Adrenal gland (tissue), 12 donors: ENCODE measurements around the gene NUP58. TPM values are rescaled to one million over a fixed set of nuclear protein-coding genes. Genes with fewer than 3 reads are reported as not detected.

ENCODE experiments used
- DNase-seq, 7 donors: peaks; one replicate each; pipeline ENCODE4 v3.0.0-alpha.2; 2019 to 2020
- H3K27ac ChIP-seq, 5 donors: fragments of 200-600 bp; sonication (generic) in 4 of 5; 1 replicate in 3 of 5; 2 replicates in 2 of 5; pipeline versions ENCODE4 v1.5.1 to v1.8.0; 2016 to 2020; ENCODE audit warnings: mild to moderate bottlenecking in 1 of 5
- H3K27me3 ChIP-seq: fragments of 200-600 bp; 2 replicates; pipeline ENCODE4 v1.8.0; 2021
- H3K36me3 ChIP-seq, 2 donors: fragments of 200-600 bp; replicated peaks in 1 of 2; 1 replicate in 1 of 2; 2 replicates in 1 of 2; pipeline versions ENCODE4 v1.5.1 to v1.8.0; 2018 to 2022
- H3K4me1 ChIP-seq, 2 donors: fragments of 200-600 bp; replicated peaks in 1 of 2; 1 replicate in 1 of 2; 2 replicates in 1 of 2; pipeline versions ENCODE4 v1.5.1 to v1.8.0; 2018 to 2021
- H3K4me3 ChIP-seq, 4 donors: fragments of 200-600 bp; sonication (generic) in 3 of 4; one replicate each; pipeline ENCODE4 v1.5.1; 2016 to 2018
- H3K9me3 ChIP-seq, 3 donors: fragments of 200-600 bp; sonication (generic) in 1 of 3; replicated peaks in 1 of 3; 1 replicate in 2 of 3; 2 replicates in 1 of 3; pipeline versions ENCODE4 v1.5.1 to v1.8.0; 2016 to 2021
- CTCF ChIP-seq, 6 experiments: fragments of 450-650 bp in 4 of 6; fragments of 200-600 bp in 2 of 6; sonication (generic) in 1 of 6; IDR thresholded peaks; 1 replicate in 5 of 6; 2 replicates in 1 of 6; pipeline versions ENCODE4 v1.5.1 to v1.8.0; 2016 to 2021; ENCODE audit warnings: antibody characterized with exemption in 6 of 6, mild to moderate bottlenecking in 2 of 6, moderate library complexity in 1 of 6
- POLR2A ChIP-seq, 2 donors: fragments of 450-650 bp; IDR thresholded peaks; one replicate each; pipeline ENCODE4 v1.6.1; 2017; ENCODE audit warnings: antibody characterized with exemption in 2 of 2, mild to moderate bottlenecking in 2 of 2, moderate library complexity in 1 of 2
- WGBS, 4 donors: extraction: QIAGEN DNeasy Blood & Tissue Kit in 2 of 4; methylation state at CpG; one replicate each; pipeline versions ENCODE4 v1.1.5 to v1.1.7; 2013 to 2017; 5-methylcytosine and 5-hydroxymethylcytosine counted together
- intact Hi-C, 2 donors: fragments of 100-400 bp; cut with DNase I; formaldehyde crosslinking; loops; one replicate each; pipeline versions ENCODE4 v1.14.1 to v1.15.0; 2022 to 2023
- polyA plus RNA-seq, 3 donors: library from polyadenylated mRNA; stranded (reverse); fragments of 200-250 nt in 2 of 3; fragments of 350-450 nt in 1 of 3; fragmentation: Illumina TruSeq in 1 of 3; extraction: RNeasy Lipid Tissue Mini Kit (QIAGEN cat#74804) in 1 of 3; gene quantifications; one replicate each; pipeline ENCODE4 v1.2.3, GENCODE V29; 2013 to 2014
- total RNA-seq, 9 donors: library from RNA; depleted of rRNA in 4 of 9; stranded (reverse); fragments of >200 nt in 4 of 9; fragments of 120-200 nt in 1 of 9; fragmentation: NEBNext Ultra II Directional in 1 of 9; extraction: Animal tissue kit (Norgen Biotek cat#: 25700) in 1 of 9; gene quantifications; one replicate each; pipeline versions ENCODE4 v1.1.0 to v1.2.4, GENCODE V29; 2013 to 2023
- donor health status: healthy with polysubstance abuse.
- donor health status: Bipolar disorder and iron deficiency.
- donor health status: DM: yes; HTN: yes; CAD: no.
- donor health status: DM: no; HTN: no; CAD: no.
- donor health status: DM: no; HTN: no; CAD: no.
- donor health status: DM: yes; HTN: yes; CAD: no.

NUP58 gene
- total and polyA plus RNA-seq, 12 donors = 11.2 to 59.7 (median 36.3) TPM

DNA sequence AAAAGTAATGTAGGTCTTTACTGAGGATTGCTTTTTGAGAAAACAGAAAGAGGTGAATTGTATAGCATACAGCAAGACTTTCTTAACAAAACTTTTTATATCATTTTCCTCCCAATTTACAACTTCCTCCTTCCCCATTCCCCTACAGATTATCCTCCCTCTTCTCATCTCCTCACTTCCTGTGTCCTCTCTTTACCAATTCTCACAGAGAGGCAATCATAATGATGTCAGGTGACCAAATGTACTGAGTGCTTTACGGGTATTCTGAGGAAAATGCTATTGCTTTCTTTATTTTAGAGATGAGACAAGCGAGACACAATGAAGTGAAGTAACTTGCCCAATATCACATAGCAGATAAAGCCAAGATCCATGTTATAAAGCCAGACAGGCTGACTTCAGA is 12.5 kb upstream of the NUP58 start:
- DNase-seq = no peak
- intact Hi-C loops = loop anchor here in 1 of 2 donors (10.0 kb wide), 1 partner anchor 54 kb away; no protein-coding TSS in a partner anchor
- H3K9me3 ChIP-seq = no peaks in the 10 kb centered on the region
- peaks cover 16 to 26% of the 10 kb centered on the region in 2 donors for H3K4me1 ChIP-seq
- no peak overlapping the region for H3K4me3 ChIP-seq
- no peak for TF ChIP-seq POLR2A (IDR thresholded peaks at IDR 0.05)
- no peak for TF ChIP-seq CTCF (IDR thresholded peaks at IDR 0.05)
- H3K36me3 ChIP-seq = no peaks in the 10 kb centered on the region
- 60 to 72% (median 65%) methylated on average over 2 of the region's 2 CpGs for WGBS, 4 donors
- no peak overlapping the region for H3K27ac ChIP-seq
- H3K27me3 ChIP-seq = no peaks in the 10 kb centered on the region

DNA sequence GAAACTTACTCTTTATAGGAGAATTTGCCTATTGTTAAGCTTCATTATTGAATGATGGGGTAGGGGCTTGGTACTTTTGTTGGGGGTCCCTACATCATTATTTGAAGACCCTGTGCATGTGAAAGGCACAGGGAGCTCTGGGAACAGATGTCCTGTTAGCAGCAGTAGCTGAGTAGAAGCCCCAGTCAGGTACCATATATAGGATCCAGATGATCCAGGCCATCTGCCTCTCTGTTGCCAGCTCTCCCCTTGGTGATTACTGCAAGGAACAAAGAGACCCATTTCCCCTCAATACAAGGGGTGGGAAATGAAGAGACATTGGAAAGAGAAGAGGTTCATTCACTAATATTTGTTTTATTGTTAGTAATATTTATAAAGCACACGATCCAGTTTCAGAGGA is 9.7 kb upstream of the NUP58 start:
- no peak for TF ChIP-seq CTCF (IDR thresholded peaks at IDR 0.05)
- no peak for TF ChIP-seq POLR2A (IDR thresholded peaks at IDR 0.05)
- Histone ChIP-seq H3K9me3 (no peaks in the 10 kb centered on the region), H3K27ac (peak overlapping the region in 2 of 5 donors; percentile 45 to 57), H3K36me3 (no peaks in the 10 kb centered on the region), H3K4me1 (peaks cover 0 to 5% of the 10 kb centered on the region in 2 donors), H3K27me3 (no peaks in the 10 kb centered on the region), H3K4me3 (no peak overlapping the region)
- intact Hi-C loops = no loop called here
- 68 to 88% (median 75%) methylated on average over 1 of the region's 1 CpG for WGBS, 4 donors
- DNase-seq = no peak

DNA sequence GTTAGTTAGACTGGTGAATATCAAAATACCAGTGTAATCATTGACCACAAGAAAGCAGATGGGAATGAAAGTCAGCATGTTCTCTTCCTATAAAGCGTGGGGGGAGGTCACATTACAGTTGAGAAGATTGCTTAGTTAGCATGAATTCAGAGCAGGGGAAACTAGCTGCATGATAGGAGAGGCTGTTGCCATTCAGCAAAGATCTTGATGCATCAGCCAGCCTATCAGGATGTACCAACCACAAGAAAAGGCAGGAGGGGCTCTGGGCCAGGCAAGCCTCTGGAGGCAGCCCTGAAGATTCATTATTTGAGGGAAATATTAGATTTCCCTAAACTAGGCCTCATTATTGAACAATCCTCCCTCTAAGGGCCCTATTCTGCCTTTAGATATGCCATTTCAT is 9.1 kb upstream of the NUP58 start:
- DNase-seq = peak in 2 of 7 donors; percentile 21 to 43
- intact Hi-C loops = no loop called here
- Histone ChIP-seq H3K27ac (peak overlapping the region in 2 of 5 donors; percentile 45 to 57), H3K36me3 (no peaks in the 10 kb centered on the region), H3K27me3 (no peaks in the 10 kb centered on the region), H3K4me3 (no peak overlapping the region), H3K4me1 (peaks cover 0 to 5% of the 10 kb centered on the region in 2 donors), H3K9me3 (no peaks in the 10 kb centered on the region)
- no peak for TF ChIP-seq POLR2A (IDR thresholded peaks at IDR 0.05)
- TF ChIP-seq CTCF (IDR thresholded peaks at IDR 0.05) = no peak
- 25 to 58% (median 47%) methylated on average over 1 of the region's 1 CpG for WGBS, 4 donors

DNA sequence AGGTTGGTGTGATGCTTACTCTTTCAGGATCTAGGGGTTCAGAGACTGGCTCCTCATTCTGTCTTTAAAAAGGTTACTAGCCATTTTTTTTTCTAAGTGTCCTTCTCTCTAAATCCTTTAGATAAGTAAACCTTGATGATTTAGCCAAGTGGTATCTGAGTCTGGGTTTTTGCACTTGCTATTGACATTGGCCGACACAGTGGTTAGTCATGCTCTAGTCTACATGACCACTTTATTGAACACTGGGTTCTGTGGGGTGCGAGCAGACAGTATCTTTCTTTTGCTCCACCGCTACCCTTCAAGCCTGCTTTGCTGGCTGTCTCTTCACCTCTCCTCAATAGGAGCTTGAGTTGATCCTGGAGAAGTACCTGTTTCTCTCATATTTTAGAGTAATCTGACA is 6.2 kb upstream of the NUP58 start:
- intact Hi-C loops = no loop called here
- H3K4me3 ChIP-seq = no peak overlapping the region
- no peaks in the 10 kb centered on the region for H3K9me3 ChIP-seq
- TF ChIP-seq POLR2A (IDR thresholded peaks at IDR 0.05) (no peak), CTCF (IDR thresholded peaks at IDR 0.05) (no peak)
- no peak for DNase-seq
- H3K36me3 ChIP-seq = no peaks in the 10 kb centered on the region
- H3K27ac ChIP-seq = no peak overlapping the region
- 63 to 81% (median 72%) methylated on average over 3 of the region's 3 CpGs for WGBS, 4 donors
- H3K27me3 ChIP-seq = no peaks in the 10 kb centered on the region
- no peaks in the 10 kb centered on the region for H3K4me1 ChIP-seq
